ENCODE results near the gene WRAP53.

- TF ChIP-seq EZH2phosphoT487 (IDR thresholded peaks at IDR 0.05; ENCODE audit: borderline replicate concordance, low read depth) (no peak), JUND (IDR thresholded peaks at IDR 0.05) (no peak)
Observed at GRCh38 chr17:7710301-7710700, 22.0 kb downstream of the WRAP53 start.
